Endothelial cell of umbilical vein (primary cell): ENCODE data around the gene SH3BP5L. TPM values are rescaled to one million over a fixed set of nuclear protein-coding genes. Genes with fewer than 3 reads are reported as not detected.

Source experiments
- BruUV-seq: library from RNA; stranded (reverse); fragments of 400-500 nt; replicated peaks from 2 replicates; lab custom pipeline; 2021; lab: Mats Ljungman, UMichigan
- CTCF ChIA-PET: fragments of 300-600, 350-600 bp; sonication (Branson Sonifier 250); formaldehyde crosslinking; loops from one replicate; lab custom pipeline; 2021; ENCODE audit warnings: antibody characterized with exemption, inconsistent platforms; lab: Charles Lee
- POLR2A ChIA-PET: fragments of 300-600, 350-600 bp; sonication (Branson Sonifier 250); formaldehyde crosslinking; loops from one replicate; lab custom pipeline; 2021; ENCODE audit warnings: antibody characterized with exemption, inconsistent platforms; lab: Charles Lee
- DNase-seq: peaks from one replicate; pipeline ENCODE4 v3.0.0-alpha.2; 2011; ENCODE audit warnings: low read depth, low spot score
- FAIRE-seq: peaks from 2 replicates; lab custom pipeline; 2011; peaks lifted over from hg19 to GRCh38; lab: Jason Lieb, UNC
- H2AFZ ChIP-seq: 2 replicates; pipeline ENCODE4 v1.6.0; 2012; ENCODE audit warnings: low read depth, low read length, control low read depth, inconsistent platforms
- H3K27ac ChIP-seq: 2 replicates; pipeline ENCODE4 v1.5.1; 2011; ENCODE audit warnings: low read depth, mild to moderate bottlenecking, control low read depth, low read length, moderate library complexity; ENCODE audit not compliant: insufficient read depth
- H3K27me3 ChIP-seq, 2 experiments: 2 replicates each; pipeline versions ENCODE4 v1.6.0 to v1.6.1; 2011; ENCODE audit warnings: low read length in 2 of 2, mixed read lengths in 1 of 2; ENCODE audit not compliant: control insufficient read depth in 2 of 2, insufficient read depth in 2 of 2
- H3K36me3 ChIP-seq, 2 experiments: 2 replicates in 1 of 2; 3 replicates in 1 of 2; pipeline ENCODE4 v1.5.1; 2011; ENCODE audit warnings: low read length in 2 of 2, mild to moderate bottlenecking in 1 of 2, moderate library complexity in 1 of 2; ENCODE audit not compliant: control insufficient read depth in 2 of 2, insufficient read depth in 2 of 2; ENCODE audit errors: extremely low read depth in 1 of 2
- H3K4me1 ChIP-seq: 3 replicates; pipeline ENCODE4 v1.5.1; 2011; ENCODE audit warnings: mild to moderate bottlenecking, low read length; ENCODE audit not compliant: control insufficient read depth, insufficient read depth; ENCODE audit errors: extremely low read depth
- H3K4me2 ChIP-seq: 2 replicates; pipeline ENCODE4 v1.6.1; 2011; ENCODE audit warnings: low read length, control low read depth, mixed read lengths; ENCODE audit not compliant: insufficient read depth
- H3K4me3 ChIP-seq, 3 experiments: fragments of 200-600 bp in 1 of 3; sonication (generic), shearing (Covaris generic) in 1 of 3; replicated peaks in 1 of 3; 2 replicates each; pipeline ENCODE4 v1.5.1; 2011 to 2016; ENCODE audit warnings: control low read depth in 3 of 3, low read length in 3 of 3, mild to moderate bottlenecking in 2 of 3, inconsistent platforms in 1 of 3, low read depth in 1 of 3, moderate library complexity in 1 of 3; ENCODE audit not compliant: insufficient read depth in 1 of 3
- H3K79me2 ChIP-seq: 2 replicates; pipeline ENCODE4 v1.6.0; 2012; ENCODE audit warnings: low read length, inconsistent platforms; ENCODE audit not compliant: control insufficient read depth, insufficient read depth
- H3K9ac ChIP-seq: replicated peaks from 2 replicates; pipeline ENCODE3; 2011; ENCODE audit warnings: low read length, control low read depth; ENCODE audit not compliant: insufficient read depth; ENCODE audit errors: extremely low read depth
- H3K9me1 ChIP-seq: replicated peaks from 3 replicates; pipeline ENCODE4 v1.6.0; 2011; ENCODE audit warnings: mild to moderate bottlenecking, low read length; ENCODE audit not compliant: control insufficient read depth, insufficient read depth; ENCODE audit errors: extremely low read depth
- H3K9me3 ChIP-seq: replicated peaks from 2 replicates; pipeline ENCODE4 v1.5.1; 2012; ENCODE audit warnings: low read length, inconsistent platforms; ENCODE audit not compliant: control insufficient read depth, insufficient read depth
- H4K20me1 ChIP-seq: replicated peaks from 2 replicates; pipeline ENCODE3; 2011; ENCODE audit warnings: mild to moderate bottlenecking, low read length; ENCODE audit not compliant: control insufficient read depth, insufficient read depth; ENCODE audit errors: extremely low read depth
- CTCF ChIP-seq, 2 donors: IDR thresholded peaks; 1 replicate in 1 of 2; 2 replicates in 1 of 2; pipeline ENCODE4 v1.5.1; 2011; ENCODE audit warnings: low read length in 2 of 2, mild to moderate bottlenecking in 2 of 2, moderate library complexity in 2 of 2, control low read depth in 1 of 2, inconsistent platforms in 1 of 2, low read depth in 1 of 2; ENCODE audit not compliant: insufficient read depth in 1 of 2; ENCODE audit errors: extremely low read depth in 1 of 2
- EZH2 ChIP-seq: IDR thresholded peaks from 2 replicates; pipeline ENCODE4 v1.6.1; 2012; ENCODE audit warnings: borderline replicate concordance, low read depth, mild to moderate bottlenecking, moderate library complexity, low read length, inconsistent platforms; ENCODE audit not compliant: severe bottlenecking
- FOS ChIP-seq: IDR thresholded peaks from 2 replicates; pipeline ENCODE4 v1.6.1; 2011; ENCODE audit warnings: mild to moderate bottlenecking, low read length, moderate library complexity, borderline replicate concordance; ENCODE audit not compliant: insufficient read depth
- GATA2 ChIP-seq: IDR thresholded peaks from 2 replicates; pipeline ENCODE4 v1.7.0; 2011; ENCODE audit warnings: low read depth, mild to moderate bottlenecking, moderate library complexity, mixed read lengths, low read length; ENCODE audit not compliant: insufficient read length, insufficient read depth
- JUN ChIP-seq: IDR thresholded peaks from 2 replicates; pipeline ENCODE4 v1.6.1; 2011; ENCODE audit warnings: borderline replicate concordance, low read depth; ENCODE audit not compliant: insufficient read length, insufficient read depth
- MAX ChIP-seq: IDR thresholded peaks from 2 replicates; pipeline ENCODE4 v1.6.1; 2011; ENCODE audit not compliant: insufficient read depth, insufficient read length
- MYC ChIP-seq: IDR thresholded peaks from one replicate; pipeline ENCODE4 v1.6.1; 2011; ENCODE audit warnings: mild to moderate bottlenecking, low read depth, low read length
- POLR2A ChIP-seq: IDR thresholded peaks from 2 replicates; pipeline ENCODE4 v1.6.1; 2012; ENCODE audit warnings: low read depth, mild to moderate bottlenecking, control low read depth, low read length
- POLR2AphosphoS5 ChIP-seq: IDR thresholded peaks from 2 replicates; pipeline ENCODE4 v1.6.1; 2012; ENCODE audit warnings: low read depth, mild to moderate bottlenecking, control low read depth, low read length, moderate library complexity; ENCODE audit not compliant: insufficient read depth
- dilution Hi-C: fragments of 300-500 bp; cut with MboI; formaldehyde crosslinking; loops from one replicate; pipeline ENCODE4 v1.15.0; 2019; ENCODE audit warnings: low sequenced_read_pairs; ENCODE audit not compliant: extremely low pct_ligation_motif_present
- intact Hi-C: fragments of 100-400 bp; cut with micrococcal nuclease; formaldehyde crosslinking; loops from one replicate; pipeline ENCODE4 v1.10.0; 2022
- polyA plus RNA-seq, 4 experiments: library from polyadenylated mRNA; depleted of rRNA in 3 of 4; stranded (reverse) in 3 of 4; unstranded in 1 of 4; fragments of >200 nt; gene quantifications; 2 replicates each; pipeline versions ENCODE4 v1.2.1 to v1.2.3, GENCODE V29; 2011 to 2012; ENCODE audit warnings: missing spikeins in 1 of 4
- total RNA-seq: library from RNA; stranded (reverse); gene quantifications from 2 replicates; pipeline ENCODE4 v1.2.3, GENCODE V29; 2021

SH3BP5L gene
- total and polyA plus RNA-seq, 2 donors (not counting 3 experiments of a cell fraction or from before 2014, with no cell fraction given), result 24.7 TPM

GRCh38 chr1:248825136-248825535 lies 579 bp downstream of the SH3BP5L start:
- dilution Hi-C loops, result no loop called here

More at GRCh38 chr1:248825136-248825535, 579 bp downstream of the SH3BP5L start:
- no peaks in the 10 kb centered on the region for H3K9me3 ChIP-seq
- peaks cover 47% of the 10 kb centered on the region for H3K4me1 ChIP-seq
- TF ChIP-seq FOS (no peak), JUN (no peak), GATA2 (no peak), MYC (no peak), POLR2AphosphoS5 (no peak), EZH2 (no peak), MAX (no peak), CTCF (IDR thresholded peaks at IDR 0.05; ENCODE audit: extremely low read depth in 1 of 2, insufficient read depth in 1 of 2, low read depth in 1 of 2, low read length in 2 of 2) (no peak), POLR2A (no peak)
- TSS peak; percentile 53 for BruUV-seq
- H3K9me1 ChIP-seq, result no peaks in the 10 kb centered on the region
- FAIRE-seq (no peak), DNase-seq (no peak)
- no peaks in the 10 kb centered on the region for H4K20me1 ChIP-seq
- H2AFZ ChIP-seq, result peak overlapping the region; percentile 63
- intact Hi-C loops, result no loop called here
- H3K9ac ChIP-seq, result peak overlapping the region; percentile 88
- no peaks in the 10 kb centered on the region for H3K27me3 ChIP-seq
- peak overlapping the region; percentile 89 for H3K27ac ChIP-seq
- peaks cover 49% of the 10 kb centered on the region for H3K79me2 ChIP-seq
- ChIA-PET CTCF (interaction anchor here (2.0 kb wide), 1 partner anchor 34 kb away, joined by 10 read pairs; the partner anchor contains the start of gene ZNF692), POLR2A (interaction anchor here (1.5 kb wide), 1 partner anchor 13 kb away, joined by 7 read pairs; the partner anchor contains the start of gene ZNF672)
- peak overlapping the region; percentile 18 for H3K4me2 ChIP-seq
- peak overlapping the region; percentile 51 to 78 (median 73) for H3K4me3 ChIP-seq
- H3K36me3 ChIP-seq, result peaks cover 4 to 11% of the 10 kb centered on the region in 2 experiments
